GM18502 (cell line): ENCODE measurements around the gene CDC6.

Experiments
- ATAC-seq: cut with Tn5 transposase; IDR thresholded peaks from one replicate; pipeline ENCODE4 v1.9.1; 2021; ENCODE audit warnings: mild to moderate bottlenecking; ENCODE audit not compliant: unreplicated experiment, poor library complexity

CDC6 gene

DNA sequence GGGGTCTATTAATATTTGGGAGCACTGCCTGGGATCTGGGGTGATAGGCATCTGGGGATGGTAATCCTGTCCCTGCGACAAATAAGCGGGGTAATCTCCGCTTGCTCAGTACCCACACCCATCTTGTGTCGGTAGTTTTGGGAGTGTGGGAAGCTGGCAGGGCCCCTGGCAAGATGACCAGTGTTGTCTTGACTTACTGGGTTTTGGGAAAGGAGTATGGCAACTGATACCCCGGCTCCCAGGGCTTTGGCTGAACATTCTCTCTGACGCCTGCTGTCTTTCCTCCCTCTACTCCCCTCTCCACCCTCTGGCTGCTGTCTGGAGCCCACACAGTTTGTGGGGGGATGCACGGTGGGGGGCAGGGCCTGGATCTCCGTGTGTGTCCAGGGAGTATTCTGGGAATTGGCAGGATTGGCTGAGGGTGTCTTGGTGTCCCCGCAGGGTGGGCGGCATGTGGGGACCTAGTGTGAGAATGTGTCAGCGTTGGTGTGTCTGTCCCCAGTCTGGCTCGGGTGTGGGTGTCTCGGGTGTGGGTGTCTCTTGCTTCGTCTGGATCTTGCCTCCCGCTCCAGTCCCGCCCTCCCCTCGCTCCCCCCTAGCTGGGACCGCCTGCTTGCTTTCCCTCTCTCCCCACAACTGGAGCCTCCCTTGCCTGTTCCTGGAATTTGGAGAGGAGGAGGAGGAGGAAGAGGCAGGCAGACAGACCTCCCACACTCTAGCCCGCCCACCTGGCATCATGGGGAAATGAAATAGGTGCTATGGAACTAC lies 33.3 kb downstream of the CDC6 start:
- no peak for ATAC-seq

DNA sequence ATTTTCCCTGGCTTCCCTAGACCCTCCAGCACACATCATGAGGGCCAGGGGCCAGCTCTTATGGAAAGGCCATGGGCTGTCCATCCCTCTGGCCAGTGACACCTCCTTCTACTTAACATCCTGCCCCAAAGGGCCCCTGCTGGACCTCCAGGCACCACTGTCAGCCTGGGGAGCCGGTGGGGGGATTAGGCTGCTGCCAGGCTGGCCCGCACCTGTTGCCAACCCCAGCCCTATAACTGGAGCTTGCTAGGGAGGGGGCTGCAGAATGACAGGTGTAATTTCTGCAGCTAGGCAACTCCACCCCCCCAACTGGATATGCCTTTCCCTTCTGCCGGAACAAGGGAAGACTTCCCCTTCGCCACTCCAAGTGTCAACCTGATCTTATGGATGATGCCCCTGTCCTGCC lies 33.8 kb downstream of the CDC6 start:
- no peak for ATAC-seq

- no peak for ATAC-seq
These were observed 34.3 kb downstream of the CDC6 start for GRCh38 chr17:40321961-40322357.

DNA sequence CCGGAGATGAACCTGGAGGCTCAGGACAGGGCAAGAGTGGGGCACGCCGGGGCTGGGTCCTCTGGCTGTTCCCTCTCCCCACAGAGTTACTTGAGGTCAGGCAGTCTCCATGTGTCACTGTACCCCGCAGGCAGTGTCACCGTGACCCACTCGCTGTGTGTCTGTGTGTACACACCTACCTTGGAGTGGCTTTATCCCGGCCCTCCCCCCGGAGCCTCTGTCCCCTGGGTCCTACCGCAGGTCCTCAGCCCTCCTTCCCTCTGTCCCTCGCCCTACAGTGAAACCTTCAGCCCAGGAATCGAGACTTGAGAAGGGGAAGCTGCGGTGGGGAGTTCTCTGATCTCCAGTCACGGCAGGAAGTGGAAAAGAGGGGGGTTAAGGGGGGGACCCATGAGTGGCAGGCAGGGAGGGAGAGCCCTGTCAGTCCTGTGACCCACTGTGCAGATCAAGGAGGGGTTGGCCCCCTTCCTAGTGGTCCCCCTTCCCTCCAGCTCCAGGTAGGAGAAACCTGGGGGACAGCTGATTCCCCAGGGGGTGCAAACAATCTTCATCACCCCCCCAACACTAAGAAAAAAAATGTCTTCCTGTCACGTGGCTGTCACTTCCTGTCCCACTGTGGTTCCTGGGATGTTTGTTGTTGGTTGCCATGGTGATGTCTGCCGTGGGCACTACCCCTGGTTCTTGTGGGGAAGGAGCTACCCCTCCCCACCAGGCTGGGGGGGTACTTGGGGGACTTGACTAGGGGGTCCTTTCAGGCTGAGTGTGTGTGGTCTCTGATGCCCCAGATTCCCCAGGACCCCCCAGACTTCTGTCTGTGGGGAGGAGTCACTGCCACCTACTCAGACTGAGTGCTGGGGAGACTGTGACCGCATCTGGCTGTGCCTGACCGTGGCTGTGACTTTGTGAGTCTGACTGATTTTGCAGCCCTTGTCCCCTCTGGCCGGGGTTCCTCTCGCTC lies 35.0 kb downstream of the CDC6 start:
- peak; percentile 30 for ATAC-seq

DNA sequence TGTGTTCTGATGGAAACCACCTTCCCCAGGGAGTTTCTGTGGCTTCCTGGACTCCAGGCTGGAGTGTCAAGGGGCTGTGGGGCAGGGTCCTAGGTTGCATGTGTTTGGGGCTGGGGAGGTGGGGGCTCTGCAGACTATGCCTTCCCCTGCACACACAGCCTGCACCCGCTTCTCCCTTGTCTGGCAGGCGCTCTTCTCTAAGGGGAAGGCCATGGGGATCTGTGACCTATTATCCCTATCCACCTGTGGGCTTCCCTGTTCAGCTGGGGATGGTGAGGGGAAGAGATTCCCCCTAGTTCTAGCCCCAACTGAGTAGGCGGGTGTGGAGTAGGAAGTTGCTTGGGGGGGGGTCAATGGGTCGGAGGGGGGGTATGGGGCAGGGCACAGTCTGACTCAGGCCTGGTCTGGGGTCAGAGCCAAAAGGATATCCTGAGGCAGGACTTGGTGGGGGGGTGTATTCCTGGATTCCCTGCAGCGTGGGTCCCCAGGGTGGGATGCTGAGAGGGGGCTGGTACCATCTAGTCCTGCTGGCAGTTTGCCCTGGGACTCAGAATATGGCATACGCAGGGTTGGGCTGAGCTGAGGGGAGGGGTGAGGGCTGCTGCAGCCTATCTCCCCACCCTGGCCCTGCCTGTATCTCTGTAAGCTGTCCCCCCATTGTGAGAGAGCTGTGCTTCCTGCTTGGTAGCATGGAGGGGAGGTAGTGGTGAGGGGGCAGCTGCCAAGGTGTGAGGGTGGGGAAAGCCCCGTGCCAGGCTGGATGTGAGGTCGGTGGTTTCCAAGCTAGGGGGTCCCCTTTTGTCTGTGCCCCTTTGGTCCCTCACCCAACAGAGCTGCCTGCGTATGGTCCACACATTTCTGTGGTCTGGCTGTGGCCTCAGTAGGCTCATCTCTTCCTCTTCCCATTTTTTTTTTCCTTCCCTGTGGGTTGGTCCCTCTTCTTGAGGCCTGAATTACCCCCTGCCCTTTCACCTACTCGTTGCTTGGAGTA lies 36.0 kb downstream of the CDC6 start:
- ATAC-seq: no peak

DNA sequence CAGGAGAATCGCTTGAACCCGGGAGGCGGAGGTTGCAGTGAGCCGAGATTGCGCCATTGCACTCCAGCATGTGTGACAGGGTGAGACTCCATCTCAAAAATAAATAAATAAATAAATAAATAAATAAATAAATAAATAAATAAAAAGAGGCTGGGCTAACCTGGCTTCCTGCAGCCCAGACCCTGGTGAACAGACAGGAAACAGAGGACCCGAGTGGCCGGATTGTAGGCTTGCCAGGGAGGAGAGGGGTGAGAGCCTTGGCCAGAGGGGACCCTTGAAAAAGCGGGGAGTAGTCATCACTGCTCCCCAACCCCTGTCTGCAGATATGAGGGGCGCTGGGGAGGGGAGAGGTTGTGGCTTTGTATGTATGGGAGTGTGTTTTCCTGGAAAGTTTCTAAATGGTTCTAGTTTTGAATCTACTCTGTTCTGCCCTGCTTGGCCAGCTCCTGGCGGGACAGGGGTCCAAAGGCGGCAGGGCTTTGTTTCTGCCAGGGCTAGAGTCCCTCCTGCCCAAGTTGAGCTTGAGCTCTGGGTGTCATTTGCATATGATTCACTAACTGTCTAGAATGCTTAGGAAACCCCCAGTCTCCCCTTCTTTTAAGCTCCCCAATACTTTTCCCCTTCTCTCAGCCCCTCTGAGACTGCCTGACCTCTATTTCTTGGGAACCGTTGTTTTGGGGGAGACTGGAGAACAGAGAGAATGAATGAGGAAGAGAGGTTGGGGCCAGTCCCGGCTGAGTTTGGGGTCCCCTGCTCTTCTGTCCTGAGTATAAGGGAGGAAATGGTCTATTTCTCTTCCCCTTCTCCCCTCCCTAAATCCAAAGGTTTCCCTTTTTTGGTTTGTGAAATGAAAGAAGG lies 37.7 kb downstream of the CDC6 start:
- ATAC-seq: no peak

- no peak for ATAC-seq
These were observed 38.5 kb downstream of the CDC6 start for GRCh38 chr17:40326014-40326831.

GRCh38 chr17:40326832-40327199 lies 39.1 kb downstream of the CDC6 start:
- ATAC-seq: no peak

DNA sequence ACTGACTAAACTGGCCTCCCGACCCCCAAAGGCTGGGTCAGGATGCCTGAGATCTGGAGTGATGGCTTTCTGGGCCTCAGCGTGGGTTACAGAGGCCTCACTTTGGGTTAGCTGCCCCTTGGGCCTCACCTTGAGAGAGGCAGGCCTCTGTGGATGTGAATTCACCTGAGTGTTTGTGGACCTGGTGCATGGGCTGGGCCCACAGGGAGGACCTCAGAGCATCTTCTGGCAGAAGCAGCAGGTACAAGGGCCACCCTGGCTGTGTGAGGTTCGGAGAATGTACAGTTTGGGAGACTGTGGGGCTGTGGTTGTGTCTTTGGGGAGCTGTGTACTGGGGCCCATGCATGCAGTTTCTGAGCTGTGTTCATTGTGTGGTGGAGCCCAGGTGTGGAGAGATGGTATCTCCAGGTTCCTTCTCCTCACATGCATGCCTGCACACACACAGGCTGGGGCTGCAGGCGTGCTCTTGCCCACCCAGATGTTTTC lies 39.6 kb downstream of the CDC6 start:
- no peak for ATAC-seq

- no peak for ATAC-seq
These were observed 40.2 kb downstream of the CDC6 start for GRCh38 chr17:40327735-40328385.

DNA sequence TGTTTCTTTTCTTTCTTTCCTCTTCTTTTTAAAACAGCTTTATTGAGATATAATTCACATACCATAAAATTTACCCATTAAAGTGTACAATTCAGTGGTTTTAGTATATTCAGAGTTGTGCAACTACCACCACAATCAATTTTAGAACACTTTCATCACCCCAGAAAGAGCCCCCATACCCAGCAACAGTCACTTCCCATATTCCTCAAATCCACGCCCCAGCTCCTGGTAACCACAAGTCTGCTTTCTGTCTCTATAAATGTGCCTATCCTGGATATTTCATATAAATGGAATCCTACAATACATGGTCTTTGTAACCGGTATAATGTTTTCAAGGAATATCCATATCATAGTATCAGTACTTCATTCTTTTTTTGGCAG lies 40.7 kb downstream of the CDC6 start:
- ATAC-seq: no peak

DNA sequence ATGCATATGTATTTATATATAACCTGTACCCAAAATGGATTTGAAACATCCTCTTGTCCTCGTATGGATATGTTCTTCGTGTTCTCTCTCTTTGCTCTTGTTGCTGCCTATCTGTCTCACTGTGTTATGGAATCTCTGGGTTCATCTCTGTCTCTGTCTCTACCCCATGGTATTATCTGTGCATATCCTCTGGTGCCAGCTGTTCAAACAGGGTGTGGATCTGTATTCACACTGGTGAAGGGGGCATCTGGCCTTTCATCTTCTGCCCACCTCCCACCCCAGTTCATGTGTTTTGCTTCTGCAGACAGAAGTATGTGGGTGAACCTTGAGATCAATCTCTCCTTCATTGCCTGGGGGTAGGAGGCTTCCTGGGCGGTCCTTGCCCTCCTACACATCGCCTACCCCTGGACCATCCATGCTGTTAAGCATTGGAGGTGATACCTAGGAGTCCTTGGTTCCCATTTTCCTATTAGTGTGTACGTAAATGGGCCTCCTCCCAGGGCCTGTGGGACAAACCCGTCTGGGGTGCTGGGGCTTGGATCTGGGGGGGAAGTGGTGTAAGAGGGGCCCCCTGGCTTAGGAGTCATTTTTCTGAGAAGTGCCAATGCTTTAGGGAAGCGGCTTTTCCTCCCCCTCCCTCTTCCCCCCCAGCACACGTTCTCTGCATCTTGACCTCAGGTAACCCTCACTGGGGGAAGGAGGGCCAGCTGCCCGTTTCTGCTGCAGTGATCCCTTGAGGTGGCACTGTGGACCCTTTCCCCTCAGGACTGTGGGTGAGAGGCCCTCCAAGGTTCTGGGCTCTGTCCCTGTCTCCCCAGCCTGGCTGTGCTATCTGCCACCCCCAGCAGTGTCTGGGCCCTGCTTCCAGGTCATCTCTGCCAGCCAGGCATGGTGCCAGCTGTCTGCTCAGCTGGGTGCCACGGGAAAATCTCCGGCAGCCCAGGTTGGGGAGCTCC lies 42.4 kb downstream of the CDC6 start:
- ATAC-seq: no peak

DNA sequence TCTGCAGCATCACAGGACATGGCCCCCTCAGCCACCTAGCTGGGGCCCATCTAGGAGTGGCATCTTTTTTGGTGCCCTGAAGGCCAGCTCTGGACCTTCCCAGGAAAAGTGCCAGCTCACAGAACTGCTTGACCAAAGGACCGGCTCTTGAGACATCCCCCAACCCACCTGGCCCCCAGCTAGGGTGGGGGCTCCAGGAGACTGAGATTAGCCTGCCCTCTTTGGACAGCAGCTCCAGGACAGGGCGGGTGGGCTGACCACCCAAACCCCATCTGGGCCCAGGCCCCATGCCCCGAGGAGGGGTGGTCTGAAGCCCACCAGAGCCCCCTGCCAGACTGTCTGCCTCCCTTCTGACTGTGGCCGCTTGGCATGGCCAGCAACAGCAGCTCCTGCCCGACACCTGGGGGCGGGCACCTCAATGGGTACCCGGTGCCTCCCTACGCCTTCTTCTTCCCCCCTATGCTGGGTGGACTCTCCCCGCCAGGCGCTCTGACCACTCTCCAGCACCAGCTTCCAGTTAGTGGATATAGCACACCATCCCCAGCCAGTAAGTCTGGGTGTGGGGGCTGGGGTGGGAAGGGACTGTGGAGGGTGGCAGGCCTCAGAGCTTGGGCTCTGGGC lies 43.3 kb downstream of the CDC6 start:
- no peak for ATAC-seq

DNA sequence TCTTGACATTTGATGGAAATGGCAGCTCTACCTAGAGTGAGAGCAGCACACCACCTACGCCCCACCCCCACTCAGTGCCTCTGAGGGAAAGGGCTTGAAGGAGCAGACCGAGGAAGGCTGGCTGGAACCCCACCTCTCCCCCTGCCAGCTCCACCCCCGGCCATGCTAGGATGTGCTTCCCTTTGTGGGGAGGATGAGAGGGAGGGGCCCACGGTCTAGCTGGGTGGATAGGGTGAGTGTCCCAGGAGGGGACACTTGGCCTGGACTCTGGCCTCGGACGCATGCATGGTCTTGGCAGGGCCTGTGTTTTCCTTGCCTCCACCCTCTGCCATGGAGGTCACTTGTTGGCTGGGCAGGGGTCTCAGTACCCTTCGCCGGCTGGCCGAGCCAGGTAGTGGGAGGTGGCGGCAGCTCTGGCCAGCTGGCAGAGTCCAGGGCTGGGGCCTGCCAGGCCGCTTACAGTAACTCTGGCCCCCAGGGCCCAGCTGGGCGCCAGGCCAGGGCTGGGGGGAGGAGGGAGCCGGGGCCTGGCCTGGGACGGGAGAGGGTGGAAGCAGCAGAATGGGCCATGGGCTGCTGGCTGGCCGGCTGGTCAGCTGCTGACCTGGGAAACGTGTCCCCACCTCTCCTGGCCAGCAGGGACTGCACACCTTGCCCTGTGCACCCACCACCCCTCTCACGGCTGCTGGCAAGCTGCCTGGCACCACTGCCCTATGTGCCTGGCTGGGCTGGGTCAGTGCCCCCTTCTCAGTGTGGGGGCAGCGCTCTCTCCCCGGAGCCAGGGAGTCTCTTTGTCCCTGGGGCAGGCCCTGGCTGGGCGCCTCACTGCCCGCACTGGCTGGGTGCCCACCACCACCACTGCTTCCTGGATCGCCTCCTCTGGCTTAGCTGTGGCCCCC lies 44.3 kb downstream of the CDC6 start:
- no peak for ATAC-seq

DNA sequence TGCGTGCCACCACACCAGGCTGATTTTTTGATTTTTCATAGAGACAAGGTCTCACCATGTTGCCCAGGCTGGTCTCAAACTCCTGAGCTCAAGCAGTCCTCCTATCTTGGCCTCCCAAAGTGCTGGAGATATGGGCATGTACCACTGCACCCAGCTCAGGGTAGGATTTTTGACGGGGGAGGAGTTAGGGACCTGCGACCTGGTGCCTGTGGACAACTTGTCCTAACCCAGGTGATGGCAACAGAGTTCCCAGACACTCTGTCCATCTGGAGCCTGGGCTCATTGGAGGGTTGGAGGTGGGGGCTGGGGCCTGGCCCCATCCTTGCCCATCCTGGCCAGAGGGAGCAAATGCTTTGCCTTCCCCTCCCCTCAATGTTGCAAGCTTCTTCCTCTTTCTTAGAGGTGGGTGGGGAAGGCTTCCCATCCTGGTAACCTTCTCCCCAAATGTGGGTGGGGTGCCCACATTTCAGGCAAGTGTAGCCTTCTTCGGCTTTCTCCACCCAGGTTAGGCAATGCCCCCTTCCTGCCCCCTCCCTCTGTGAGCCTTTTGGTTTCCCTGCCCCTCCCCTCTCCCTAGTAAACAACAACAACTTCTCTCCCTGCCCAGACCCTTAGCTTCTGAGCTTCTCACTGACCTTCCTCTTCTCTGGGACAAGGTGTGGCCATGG lies 46.2 kb downstream of the CDC6 start:
- ATAC-seq: no peak
